Upper lobe of right lung (tissue), 1 donor: ENCODE results near the gene CHMP1B. TPM values are rescaled to one million over a fixed set of nuclear protein-coding genes. Genes with fewer than 3 reads are reported as not detected.
"Not testable (repeated sequence)": the region's sequence is repeated elsewhere in the genome, so short reads cannot be mapped to it uniquely, and the experiment has no call there.

Experiments
- ATAC-seq: fragments of 200-7000 bp; cut with Tn5 transposase; one replicate; pipeline ENCODE4 v1.9.1; 2020; ENCODE audit warnings: mild to moderate bottlenecking, moderate library complexity
- DNase-seq: peaks from one replicate; pipeline ENCODE4 v3.0.0-alpha.2; 2020
- H3K27ac ChIP-seq: fragments of 200-600 bp; one replicate; pipeline ENCODE4 v1.8.0; 2022
- H3K27me3 ChIP-seq: fragments of 200-600 bp; one replicate; pipeline ENCODE4 v1.8.0; 2022; ENCODE audit warnings: mild to moderate bottlenecking
- H3K36me3 ChIP-seq: fragments of 200-600 bp; one replicate; pipeline ENCODE4 v1.8.0; 2022
- H3K4me1 ChIP-seq: fragments of 200-600 bp; one replicate; pipeline ENCODE4 v1.8.0; 2022
- H3K4me3 ChIP-seq: fragments of 200-600 bp; one replicate; pipeline ENCODE4 v1.8.0; 2022; ENCODE audit warnings: mild to moderate bottlenecking
- H3K9me3 ChIP-seq: fragments of 200-600 bp; one replicate; pipeline ENCODE4 v1.8.0; 2022
- CTCF ChIP-seq: fragments of 200-600 bp; IDR thresholded peaks from one replicate; pipeline ENCODE4 v1.8.0; 2022; ENCODE audit warnings: antibody characterized with exemption
- intact Hi-C: fragments of 100-400 bp; cut with DNase I; formaldehyde crosslinking; loops from one replicate; pipeline ENCODE4 v1.11.0; 2022
- total RNA-seq: library from RNA; stranded (reverse); fragmentation: NEBNext Ultra II Directional; extraction: Animal tissue kit (Norgen Biotek cat#: 25700); gene quantifications from one replicate; pipeline ENCODE4 v1.2.1, GENCODE V29; 2021
- donor health status: DM: no; HTN: yes; CAD: no; lungs with severe emphysema.

CHMP1B gene
- total RNA-seq, 1 donor from 2014 or later, result 42.6 TPM

DNA sequence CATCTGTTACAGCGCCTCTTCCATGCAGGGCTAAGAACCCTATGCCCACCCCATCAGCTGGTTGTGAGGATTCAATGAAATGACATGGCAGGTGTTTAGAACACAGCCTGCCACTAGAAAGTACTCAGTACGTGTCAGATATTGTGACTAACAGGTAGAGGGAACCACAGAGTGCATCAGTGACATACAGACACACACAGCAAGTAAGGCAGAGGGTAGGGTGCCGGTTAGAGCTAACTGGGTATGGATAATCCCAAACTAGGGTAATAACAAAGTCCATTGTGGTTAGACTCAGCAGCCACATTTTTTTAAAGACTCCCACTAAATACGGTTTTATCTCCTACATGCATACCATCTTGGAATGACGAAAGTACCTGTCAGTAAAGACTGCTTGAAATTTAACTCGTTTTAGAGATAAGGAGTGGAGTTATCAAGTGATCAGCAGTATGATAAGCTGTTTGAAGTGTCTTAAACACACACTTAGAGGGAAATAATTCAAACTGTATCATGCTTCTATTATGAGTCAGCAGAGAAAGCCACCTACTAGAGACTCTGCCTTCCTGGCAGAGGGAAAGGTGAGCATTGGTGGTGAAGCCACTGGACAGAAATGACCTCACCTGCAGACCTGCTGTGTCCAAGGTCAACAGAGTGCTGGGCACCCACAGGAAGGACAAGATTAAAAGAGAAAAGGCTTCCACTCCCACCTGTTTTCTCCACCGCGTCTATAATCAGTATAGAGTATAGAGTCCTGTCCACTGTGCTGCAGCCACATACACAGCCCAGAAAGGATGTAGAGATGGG, 36.3 kb downstream of the CHMP1B start:
- no peaks in the 10 kb centered on the region for H3K9me3 ChIP-seq
- H3K4me3 ChIP-seq, result no peak overlapping the region
- peaks cover 73% of the 10 kb centered on the region for H3K36me3 ChIP-seq
- H3K4me1 ChIP-seq, result peaks cover 5% of the 10 kb centered on the region
- intact Hi-C loops, result no loop called here
- DNase-seq (no peak), ATAC-seq (peak; percentile 89)
- no peak for TF ChIP-seq CTCF
- no peaks in the 10 kb centered on the region for H3K27me3 ChIP-seq
- H3K27ac ChIP-seq, result peak overlapping the region; percentile 48

DNA sequence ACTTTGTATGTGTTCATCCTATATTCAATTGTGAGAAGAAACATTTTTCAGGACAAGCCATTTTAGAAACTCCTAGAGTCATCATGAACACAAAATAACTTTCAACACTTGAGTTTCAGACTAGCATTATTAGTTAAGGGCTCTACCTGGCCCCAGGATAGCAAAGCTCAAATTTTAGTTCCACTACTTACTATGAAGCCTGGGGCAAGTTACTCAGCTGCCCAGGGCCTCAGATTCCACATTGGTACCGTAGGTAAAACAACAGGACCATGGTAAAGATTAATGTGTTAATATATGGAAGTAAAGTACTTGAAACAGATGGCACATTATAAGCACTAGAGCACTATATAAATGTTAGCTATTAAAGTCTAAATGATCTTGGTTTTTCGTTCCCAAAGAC, 37.5 kb downstream of the CHMP1B start:
- Histone ChIP-seq H3K4me3 (no peak overlapping the region), H3K4me1 (peaks cover 10% of the 10 kb centered on the region), H3K9me3 (no peaks in the 10 kb centered on the region), H3K27ac (no peak overlapping the region), H3K36me3 (peaks cover 79% of the 10 kb centered on the region), H3K27me3 (no peaks in the 10 kb centered on the region)
- no peak for TF ChIP-seq CTCF
- no peak for ATAC-seq
- DNase-seq, result no peak
- intact Hi-C loops, result no loop called here

- intact Hi-C loops, result no loop called here
- DNase-seq, result no peak
- no peaks in the 10 kb centered on the region for H3K27me3 ChIP-seq
- TF ChIP-seq CTCF, result no peak
- peaks cover 15% of the 10 kb centered on the region for H3K4me1 ChIP-seq
- no peak for ATAC-seq
- peaks cover 74% of the 10 kb centered on the region for H3K36me3 ChIP-seq
- H3K4me3 ChIP-seq, result no peak overlapping the region
- no peak overlapping the region for H3K27ac ChIP-seq
- H3K9me3 ChIP-seq, result no peaks in the 10 kb centered on the region
Measured at GRCh38 chr18:11889284-11889683, 38.1 kb downstream of the CHMP1B start.

GRCh38 chr18:11891737-11892136, 40.5 kb downstream of the CHMP1B start:
- peaks cover 15% of the 10 kb centered on the region for H3K4me1 ChIP-seq
- peaks cover 70% of the 10 kb centered on the region for H3K36me3 ChIP-seq
- DNase-seq (no peak), ATAC-seq (no peak)
- no peak overlapping the region for H3K4me3 ChIP-seq
- intact Hi-C loops, result no loop called here
- H3K9me3 ChIP-seq, result no peaks in the 10 kb centered on the region
- H3K27me3 ChIP-seq, result no peaks in the 10 kb centered on the region
- H3K27ac ChIP-seq, result no peak overlapping the region
- TF ChIP-seq CTCF, result no peak

DNA sequence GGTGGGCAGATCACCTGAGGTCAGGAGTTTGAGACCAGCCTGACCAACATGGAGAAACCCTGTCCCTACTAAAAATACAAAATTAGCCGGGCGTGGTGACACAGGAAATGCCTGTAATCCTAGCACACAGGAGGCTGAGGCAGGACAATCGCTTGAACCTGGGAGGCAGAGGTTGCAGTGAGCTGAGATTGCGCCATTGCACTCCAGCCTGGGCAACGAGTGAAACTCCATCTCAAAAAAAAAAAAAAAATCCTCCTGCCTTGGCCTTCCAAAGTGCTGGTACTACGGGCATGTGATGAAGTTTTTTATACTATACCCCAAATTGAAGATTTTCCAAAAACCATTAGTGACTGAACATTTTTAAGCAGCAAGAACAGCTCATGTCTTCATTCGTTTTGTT, 41.2 kb downstream of the CHMP1B start:
- DNase-seq, H3K4me3 ChIP-seq, intact Hi-C loops, H3K9me3 ChIP-seq, ATAC-seq, H3K27me3 ChIP-seq, H3K27ac ChIP-seq: not testable (repeated sequence)
- peaks cover 64% of the 10 kb centered on the region for H3K36me3 ChIP-seq
- H3K4me1 ChIP-seq, result peaks cover 15% of the 10 kb centered on the region

- TF ChIP-seq CTCF, result no peak
- H3K4me3 ChIP-seq, result no peak overlapping the region
- ATAC-seq (no peak), DNase-seq (no peak)
- H3K9me3 ChIP-seq, result no peaks in the 10 kb centered on the region
- H3K4me1 ChIP-seq, result peaks cover 10% of the 10 kb centered on the region
- intact Hi-C loops, result no loop called here
- no peaks in the 10 kb centered on the region for H3K27me3 ChIP-seq
- no peak overlapping the region for H3K27ac ChIP-seq
- peaks cover 45% of the 10 kb centered on the region for H3K36me3 ChIP-seq
Measured at GRCh38 chr18:11897781-11898180, 46.6 kb downstream of the CHMP1B start.
